AG04449 (cell line): Measurements from ENCODE around the gene ACVR2B.

Experiments used
- CTCF ChIA-PET: fragments of 350-600 bp; formaldehyde crosslinking; extraction: SDS; loops from one replicate; lab custom pipeline; 2021; ENCODE audit warnings: antibody characterized with exemption; lab: Yijun Ruan, JAX
- POLR2A ChIA-PET: fragments of 400-600, 350-600 bp; formaldehyde crosslinking; extraction: SDS; loops from one replicate; lab custom pipeline; 2020; ENCODE audit warnings: antibody characterized with exemption, inconsistent platforms; lab: Yijun Ruan, JAX
- DNase-seq: peaks from one replicate; pipeline ENCODE4 v3.0.0-alpha.2; 2010; ENCODE audit warnings: low read depth, low spot score
- H3K4me3 ChIP-seq: 2 replicates; pipeline ENCODE4 v1.5.1; 2011; ENCODE audit warnings: low read depth, mild to moderate bottlenecking, control low read depth, low read length
- TF ChIP-seq, protein P1 (sequence below): IDR thresholded peaks from one replicate; pipeline ENCODE4 v1.5.1; 2011; ENCODE audit warnings: mild to moderate bottlenecking, moderate library complexity, low read length, control low read depth, inconsistent platforms; ENCODE audit not compliant: insufficient read depth; ENCODE audit errors: missing control alignments

Gene ACVR2B

DNA sequence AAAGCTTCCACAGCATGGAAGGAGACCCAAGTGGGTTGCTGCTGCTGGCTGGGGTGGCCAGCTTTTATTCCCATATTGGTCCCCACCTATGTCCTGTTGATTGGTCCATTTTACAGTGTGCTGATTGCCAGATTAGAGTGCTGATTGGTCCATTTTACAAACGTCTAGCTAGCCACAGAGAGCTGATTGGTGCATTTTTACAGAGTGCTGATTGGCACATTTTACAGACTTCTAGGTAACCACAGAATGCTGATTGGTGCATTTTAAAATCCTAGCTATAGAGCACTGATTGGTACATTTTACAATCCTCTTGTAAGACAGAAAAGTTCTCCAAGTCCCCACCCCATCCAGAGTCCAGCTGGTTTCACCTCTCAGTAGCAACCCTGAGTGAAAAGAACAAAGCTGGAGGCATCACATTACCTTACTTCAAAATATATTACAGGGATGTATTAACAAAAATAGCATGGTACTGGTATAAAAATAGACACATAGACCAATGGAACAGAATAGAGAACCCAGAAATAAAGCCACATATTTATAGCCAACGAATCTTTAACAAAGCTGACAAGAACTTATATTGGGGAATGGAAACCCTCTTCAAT is 7.5 kb upstream of the ACVR2B start:
- TF ChIP-seq, protein P1, sequence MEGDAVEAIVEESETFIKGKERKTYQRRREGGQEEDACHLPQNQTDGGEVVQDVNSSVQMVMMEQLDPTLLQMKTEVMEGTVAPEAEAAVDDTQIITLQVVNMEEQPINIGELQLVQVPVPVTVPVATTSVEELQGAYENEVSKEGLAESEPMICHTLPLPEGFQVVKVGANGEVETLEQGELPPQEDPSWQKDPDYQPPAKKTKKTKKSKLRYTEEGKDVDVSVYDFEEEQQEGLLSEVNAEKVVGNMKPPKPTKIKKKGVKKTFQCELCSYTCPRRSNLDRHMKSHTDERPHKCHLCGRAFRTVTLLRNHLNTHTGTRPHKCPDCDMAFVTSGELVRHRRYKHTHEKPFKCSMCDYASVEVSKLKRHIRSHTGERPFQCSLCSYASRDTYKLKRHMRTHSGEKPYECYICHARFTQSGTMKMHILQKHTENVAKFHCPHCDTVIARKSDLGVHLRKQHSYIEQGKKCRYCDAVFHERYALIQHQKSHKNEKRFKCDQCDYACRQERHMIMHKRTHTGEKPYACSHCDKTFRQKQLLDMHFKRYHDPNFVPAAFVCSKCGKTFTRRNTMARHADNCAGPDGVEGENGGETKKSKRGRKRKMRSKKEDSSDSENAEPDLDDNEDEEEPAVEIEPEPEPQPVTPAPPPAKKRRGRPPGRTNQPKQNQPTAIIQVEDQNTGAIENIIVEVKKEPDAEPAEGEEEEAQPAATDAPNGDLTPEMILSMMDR, result no peak
- CTCF ChIA-PET, result no interaction called here
- POLR2A ChIA-PET, result no interaction called here
- DNase-seq, result no peak
- H3K4me3 ChIP-seq, result no peak overlapping the region

DNA sequence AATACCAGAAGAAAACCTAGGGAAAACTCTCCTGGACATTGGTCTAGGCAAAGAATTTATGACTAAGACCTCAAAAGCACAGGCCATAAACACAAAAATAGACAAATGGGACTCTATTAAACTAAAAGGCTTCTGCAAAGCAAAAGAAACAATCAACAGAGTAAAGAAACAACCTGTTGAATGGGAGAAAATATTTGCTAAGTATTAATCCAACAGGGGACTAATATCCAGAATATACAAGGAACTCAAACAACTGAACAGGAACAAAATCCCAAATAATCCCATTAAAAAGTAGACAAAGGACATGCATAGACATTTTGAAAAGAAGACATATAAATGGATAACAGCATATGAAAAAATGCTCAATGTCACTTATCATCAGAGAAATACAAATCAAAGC is 6.9 kb upstream of the ACVR2B start:
- TF ChIP-seq, protein P1, result no peak
- H3K4me3 ChIP-seq, result no peak overlapping the region
- POLR2A ChIA-PET, result no interaction called here
- CTCF ChIA-PET, result no interaction called here
- no peak for DNase-seq

DNA sequence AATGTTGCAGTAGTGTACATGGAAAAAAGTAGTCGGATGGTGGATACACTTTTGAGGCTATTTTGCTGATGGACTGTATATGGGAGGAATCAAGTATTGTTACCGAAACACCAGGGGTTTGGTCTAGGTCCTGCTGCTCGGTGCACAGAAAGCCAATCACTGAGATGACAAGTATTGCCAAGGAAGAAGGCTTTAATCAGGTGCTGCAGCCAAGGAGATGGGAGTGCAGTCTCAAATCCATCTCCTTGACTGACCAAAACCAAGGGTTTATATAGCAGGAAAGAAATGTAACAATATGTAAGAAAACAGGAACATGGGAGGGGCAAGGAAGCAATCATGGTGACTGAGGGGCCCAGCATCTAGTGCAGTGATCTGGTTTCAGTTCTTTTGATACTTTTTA is 2.8 kb upstream of the ACVR2B start:
- ChIA-PET POLR2A (no interaction called here), CTCF (interaction anchor here (1.0 kb wide), 1 partner anchor 677 kb away, joined by 3 read pairs; no protein-coding TSS in a partner anchor)
- DNase-seq, result no peak
- TF ChIP-seq, protein P1, result no peak
- no peak overlapping the region for H3K4me3 ChIP-seq

- peak overlapping the region; percentile 69 for H3K4me3 ChIP-seq
- CTCF ChIA-PET, result no interaction called here
- POLR2A ChIA-PET, result no interaction called here
- DNase-seq, result no peak
- TF ChIP-seq, protein P1, result no peak
Observed at GRCh38 chr3:38453913-38454177, 155 bp downstream of the ACVR2B start.

GRCh38 chr3:38454178-38454883 is 641 bp downstream of the ACVR2B start:
- peak overlapping the region; percentile 69 for H3K4me3 ChIP-seq
- ChIA-PET POLR2A (interaction anchor here (1.5 kb wide), 1 partner anchor 10 kb away, joined by 4 read pairs; no protein-coding TSS in a partner anchor), CTCF (no interaction called here)
- TF ChIP-seq, protein P1, result no peak
- DNase-seq, result no peak

GRCh38 chr3:38454884-38455638 is 1.4 kb downstream of the ACVR2B start:
- TF ChIP-seq, protein P1, result no peak
- CTCF ChIA-PET, result interaction anchor here (0.8 to 1.7 kb wide), 4 partner anchors 25 to 109 kb away, joined by 3 to 8 read pairs (median 4); partner anchors contain the start of gene XYLB
- POLR2A ChIA-PET, result interaction anchor here (1.2 to 1.5 kb wide), 2 partner anchors 9 to 318 kb away, joined by 3 to 4 read pairs; partner anchors contain the start of gene ACAA1

More at GRCh38 chr3:38454884-38455638, 1.4 kb downstream of the ACVR2B start:
- DNase-seq, result no peak
- H3K4me3 ChIP-seq, result peak overlapping the region; percentile 69
